HG03469 (cell line): ENCODE results near the gene ARID3A.

Experiments used
- ATAC-seq: cut with Tn5 transposase; IDR thresholded peaks from one replicate; pipeline ENCODE4 v1.9.1; 2021; ENCODE audit warnings: mild to moderate bottlenecking, moderate library complexity, moderate number of reproducible peaks; ENCODE audit not compliant: unreplicated experiment

The ARID3A gene

GRCh38 chr19:998064-998463, 72.2 kb downstream of the ARID3A start:
- ATAC-seq = no peak

- ATAC-seq = no peak
These were observed 73.5 kb downstream of the ARID3A start for GRCh38 chr19:999379-999719.

GRCh38 chr19:1000095-1000494, 74.3 kb downstream of the ARID3A start, which contains the start of gene GRIN3B:
Gene GRIN3B, plus strand, starts transcription at chr19:1000419. Its CDS starts 19 bp downstream, at chr19:1000438.
- no peak for ATAC-seq

DNA sequence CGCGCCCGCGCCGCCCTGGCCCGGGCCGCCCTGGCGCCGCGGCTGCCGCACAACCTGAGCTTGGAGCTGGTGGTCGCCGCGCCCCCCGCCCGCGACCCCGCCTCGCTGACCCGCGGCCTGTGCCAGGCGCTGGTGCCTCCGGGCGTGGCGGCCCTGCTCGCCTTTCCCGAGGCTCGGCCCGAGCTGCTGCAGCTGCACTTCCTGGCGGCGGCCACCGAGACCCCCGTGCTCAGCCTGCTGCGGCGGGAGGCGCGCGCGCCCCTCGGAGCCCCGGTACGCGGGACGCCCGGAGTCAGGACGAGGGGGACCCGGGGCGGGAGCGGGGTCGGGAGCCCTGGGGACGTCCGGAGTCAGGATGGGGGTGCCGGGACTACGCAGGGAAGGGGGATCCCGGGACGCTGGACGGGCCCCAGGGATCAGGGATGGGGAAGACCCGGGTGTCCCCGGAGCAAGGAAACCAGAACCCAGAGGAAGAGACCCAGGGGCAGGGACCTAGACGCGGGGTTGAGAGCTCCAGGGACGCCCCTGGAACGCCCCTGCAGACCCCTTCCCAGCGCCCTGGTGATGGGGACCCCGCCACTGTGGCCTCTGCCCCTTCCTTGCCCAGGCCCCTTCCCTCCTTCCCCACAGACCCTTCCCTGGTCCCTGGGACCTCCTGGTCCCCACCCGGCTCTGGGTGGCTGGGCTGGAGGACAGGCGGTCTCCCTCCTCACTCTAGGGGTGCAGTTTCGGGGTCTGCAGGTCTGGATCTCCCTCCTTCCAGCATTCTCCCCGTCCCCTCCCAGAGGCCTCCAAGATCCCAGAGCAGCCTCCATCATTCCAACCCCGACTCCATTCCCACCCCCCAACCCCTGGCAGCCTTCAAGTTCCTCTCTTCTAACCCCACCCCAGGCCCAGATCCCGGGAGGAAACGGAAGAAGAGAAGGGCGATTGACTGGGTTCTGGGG, 75.0 kb downstream of the ARID3A start:
- ATAC-seq = no peak

DNA sequence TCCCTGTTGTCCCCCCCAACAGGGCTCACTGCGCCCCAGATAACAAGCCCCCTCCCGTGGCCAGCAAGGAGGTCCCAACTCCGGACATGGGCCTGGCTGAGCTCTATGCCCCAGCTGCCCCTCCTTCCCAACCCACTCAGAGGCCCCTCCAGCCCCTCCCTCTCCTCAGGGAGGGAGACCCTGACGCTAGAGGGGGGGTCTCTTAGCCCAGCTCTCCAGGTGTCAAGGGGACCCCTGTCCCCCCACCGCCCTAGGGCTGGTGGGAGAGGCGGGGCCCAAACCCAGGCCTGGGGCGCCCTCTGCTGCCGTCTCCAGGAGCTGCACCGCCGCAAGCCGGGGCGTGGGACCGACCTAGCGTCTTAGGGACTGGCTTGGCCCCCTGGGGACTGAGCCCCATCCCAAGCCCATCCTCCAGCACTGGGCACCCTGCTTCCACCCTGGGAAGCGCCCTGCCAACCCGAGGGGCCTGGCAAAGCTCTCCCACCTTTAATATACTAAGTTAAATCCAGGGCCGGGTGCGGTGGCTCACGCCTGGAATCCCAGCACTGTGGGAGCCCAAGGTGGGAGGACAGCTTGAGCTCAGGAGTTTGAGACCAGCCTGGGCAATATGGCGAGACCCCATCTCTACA, 75.8 kb downstream of the ARID3A start:
- no peak for ATAC-seq

DNA sequence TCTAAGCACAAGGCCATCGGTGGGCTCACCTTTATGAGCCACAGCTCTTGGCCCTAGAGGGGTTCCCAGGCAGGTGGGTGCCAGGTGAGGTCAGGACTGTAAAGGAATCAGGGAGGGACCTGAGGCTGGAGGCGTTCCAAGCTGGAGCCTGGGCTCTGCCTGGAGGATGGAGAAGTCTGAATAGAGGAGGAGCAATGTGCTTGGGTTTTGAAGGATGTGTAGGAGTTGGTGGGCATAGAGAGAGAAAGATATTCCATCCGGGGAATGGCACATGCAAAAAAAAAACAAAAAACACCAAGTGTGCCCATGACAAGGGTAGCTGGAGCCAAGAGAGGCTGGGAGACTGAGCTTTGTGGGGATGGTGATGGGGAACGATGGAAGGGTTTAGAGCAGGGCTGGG, 76.8 kb downstream of the ARID3A start:
- ATAC-seq = no peak

GRCh38 chr19:1003283-1003682, 77.4 kb downstream of the ARID3A start:
- no peak for ATAC-seq

GRCh38 chr19:1004204-1004802, 78.5 kb downstream of the ARID3A start:
- no peak for ATAC-seq

DNA sequence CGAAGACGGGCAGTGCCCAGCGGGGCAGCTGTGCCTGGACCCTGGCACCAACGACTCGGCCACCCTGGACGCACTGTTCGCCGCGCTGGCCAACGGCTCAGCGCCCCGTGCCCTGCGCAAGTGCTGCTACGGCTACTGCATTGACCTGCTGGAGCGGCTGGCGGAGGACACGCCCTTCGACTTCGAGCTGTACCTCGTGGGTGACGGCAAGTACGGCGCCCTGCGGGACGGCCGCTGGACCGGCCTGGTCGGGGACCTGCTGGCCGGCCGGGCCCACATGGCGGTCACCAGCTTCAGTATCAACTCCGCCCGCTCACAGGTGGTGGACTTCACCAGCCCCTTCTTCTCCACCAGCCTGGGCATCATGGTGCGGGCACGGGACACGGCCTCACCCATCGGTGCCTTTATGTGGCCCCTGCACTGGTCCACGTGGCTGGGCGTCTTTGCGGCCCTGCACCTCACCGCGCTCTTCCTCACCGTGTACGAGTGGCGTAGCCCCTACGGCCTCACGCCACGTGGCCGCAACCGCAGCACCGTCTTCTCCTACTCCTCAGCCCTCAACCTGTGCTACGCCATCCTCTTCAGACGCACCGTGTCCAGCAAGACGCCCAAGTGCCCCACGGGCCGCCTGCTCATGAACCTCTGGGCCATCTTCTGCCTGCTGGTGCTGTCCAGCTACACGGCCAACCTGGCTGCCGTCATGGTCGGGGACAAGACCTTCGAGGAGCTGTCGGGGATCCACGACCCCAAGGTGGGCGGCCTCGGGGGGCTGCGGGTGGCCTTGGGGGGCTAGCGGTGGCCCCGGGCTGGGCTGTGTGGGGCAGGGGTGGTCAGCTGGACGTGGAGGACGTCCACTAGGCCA, 79.2 kb downstream of the ARID3A start:
- no peak for ATAC-seq

DNA sequence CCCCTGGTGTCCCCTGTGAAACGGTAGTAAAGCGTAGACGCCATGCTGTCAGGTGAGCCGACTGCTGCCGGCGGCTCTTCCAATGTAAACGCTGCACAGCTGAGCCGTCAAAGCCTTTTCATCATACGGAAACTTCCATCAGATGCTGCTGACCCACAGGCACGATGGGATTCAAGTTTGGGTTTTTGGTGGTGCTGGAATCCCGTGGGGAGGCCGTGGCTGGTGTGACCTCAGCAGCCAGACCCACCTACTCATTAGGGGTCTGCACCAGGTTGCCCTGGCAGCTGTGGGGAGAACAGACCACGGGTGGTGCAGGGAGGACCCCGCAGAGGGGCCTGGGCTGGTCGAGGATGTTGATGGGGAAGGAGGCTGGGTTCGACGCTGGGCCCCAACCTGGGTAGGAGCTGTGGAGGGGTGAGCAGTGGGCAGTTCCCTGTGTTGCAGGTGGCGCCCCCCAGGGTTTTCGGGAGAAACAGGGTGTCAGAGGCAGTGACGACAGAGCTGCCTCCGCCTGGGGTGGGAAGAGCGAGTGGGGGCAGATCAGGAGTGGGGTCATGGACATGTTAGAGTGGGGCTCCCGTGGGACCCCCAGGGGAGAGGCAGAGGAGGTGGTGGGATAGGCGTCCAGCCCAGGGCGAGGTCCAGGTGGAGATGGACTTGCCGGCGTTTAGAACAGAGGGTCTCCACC, 81.0 kb downstream of the ARID3A start:
- no peak for ATAC-seq

GRCh38 chr19:1007399-1008251, 81.8 kb downstream of the ARID3A start:
- no peak for ATAC-seq

GRCh38 chr19:1008268-1009040, 82.6 kb downstream of the ARID3A start:
- no peak for ATAC-seq

DNA sequence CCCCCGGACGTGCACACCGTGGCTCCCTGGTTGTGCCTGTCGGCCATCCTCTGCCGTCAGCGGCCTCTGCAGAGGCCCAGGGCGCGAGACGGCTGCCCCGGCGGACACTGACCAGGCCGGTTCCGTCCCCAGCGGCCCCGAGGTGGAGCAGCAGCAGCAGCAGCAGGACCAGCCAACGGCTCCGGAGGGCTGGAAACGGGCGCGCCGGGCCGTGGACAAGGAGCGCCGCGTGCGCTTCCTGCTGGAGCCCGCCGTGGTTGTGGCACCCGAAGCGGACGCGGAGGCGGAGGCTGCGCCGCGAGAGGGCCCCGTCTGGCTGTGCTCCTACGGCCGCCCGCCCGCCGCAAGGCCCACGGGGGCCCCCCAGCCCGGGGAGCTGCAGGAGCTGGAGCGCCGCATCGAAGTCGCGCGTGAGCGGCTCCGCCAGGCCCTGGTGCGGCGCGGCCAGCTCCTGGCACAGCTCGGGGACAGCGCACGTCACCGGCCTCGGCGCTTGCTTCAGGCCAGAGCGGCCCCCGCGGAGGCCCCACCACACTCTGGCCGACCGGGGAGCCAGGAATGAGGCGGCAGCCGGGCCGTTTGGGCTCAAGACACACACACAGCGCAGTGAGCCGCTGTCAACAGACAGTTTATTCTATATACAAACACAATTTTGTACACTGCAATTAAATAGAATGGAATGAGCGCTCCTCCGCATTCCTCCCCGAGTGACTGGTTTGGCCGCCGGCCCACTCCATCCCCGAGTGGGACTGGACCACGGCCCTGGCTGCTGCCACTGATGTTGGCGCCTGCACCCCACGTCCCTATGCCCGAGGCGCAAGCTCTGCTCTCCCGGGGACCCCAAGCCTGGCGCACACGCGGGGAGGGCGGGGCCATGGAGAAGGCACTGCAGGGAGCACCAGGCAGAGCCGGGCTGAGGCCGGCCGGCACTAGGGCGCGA, 83.5 kb downstream of the ARID3A start:
- no peak for ATAC-seq

- ATAC-seq = no peak
These were observed 84.2 kb downstream of the ARID3A start for GRCh38 chr19:1009981-1010538.

GRCh38 chr19:1010586-1011510, 85.0 kb downstream of the ARID3A start:
- no peak for ATAC-seq

DNA sequence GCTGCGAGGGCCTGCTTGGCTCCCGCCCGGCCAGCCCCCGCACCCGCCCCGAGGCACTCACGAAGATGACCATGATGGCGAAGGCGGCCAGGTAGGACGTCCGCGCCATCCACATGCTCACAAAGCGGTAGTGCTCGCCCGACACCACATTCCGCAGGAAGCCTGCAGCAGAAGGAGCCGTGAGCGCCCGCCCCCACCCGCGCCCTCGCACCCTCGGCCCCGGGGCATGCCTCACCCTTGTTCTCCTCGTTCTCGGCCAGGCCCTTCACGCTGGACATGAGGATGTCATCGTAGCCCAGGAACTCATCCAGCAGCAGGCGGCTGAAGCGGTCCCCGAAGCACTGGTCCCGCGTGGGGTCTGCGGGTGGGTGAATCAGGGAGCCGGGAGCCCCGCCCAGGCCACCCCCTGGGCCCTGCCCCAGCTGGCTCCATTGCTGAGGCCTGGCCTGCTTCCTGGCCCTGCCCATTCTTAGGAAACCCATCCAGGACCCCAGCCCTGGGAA, 86.0 kb downstream of the ARID3A start:
- no peak for ATAC-seq
